AG04449 (cell line): ENCODE measurements around the gene BRF1.
"Not testable (repeated sequence)": the region's sequence is repeated elsewhere in the genome, so short reads cannot be mapped to it uniquely, and the experiment has no call there.

ENCODE experiments used
- CTCF ChIA-PET: fragments of 350-600 bp; formaldehyde crosslinking; extraction: SDS; loops from one replicate; lab custom pipeline; 2021; ENCODE audit warnings: antibody characterized with exemption; lab: Yijun Ruan, JAX
- POLR2A ChIA-PET: fragments of 400-600, 350-600 bp; formaldehyde crosslinking; extraction: SDS; loops from one replicate; lab custom pipeline; 2020; ENCODE audit warnings: antibody characterized with exemption, inconsistent platforms; lab: Yijun Ruan, JAX
- DNase-seq: peaks from one replicate; pipeline ENCODE4 v3.0.0-alpha.2; 2010; ENCODE audit warnings: low read depth, low spot score
- H3K4me3 ChIP-seq: 2 replicates; pipeline ENCODE4 v1.5.1; 2011; ENCODE audit warnings: low read depth, mild to moderate bottlenecking, control low read depth, low read length
- CTCF ChIP-seq: IDR thresholded peaks from one replicate; pipeline ENCODE4 v1.5.1; 2011; ENCODE audit warnings: mild to moderate bottlenecking, moderate library complexity, low read length, control low read depth, inconsistent platforms; ENCODE audit not compliant: insufficient read depth; ENCODE audit errors: missing control alignments

The BRF1 gene

GRCh38 chr14:105337433-105337832 lies 36.6 kb upstream of the BRF1 start:
- ChIA-PET POLR2A (no interaction called here), CTCF (interaction anchor here (0.8 kb wide), 1 partner anchor 15 kb away, joined by 5 read pairs; no protein-coding TSS in a partner anchor)
- DNase-seq: no peak
- TF ChIP-seq CTCF: no peak
- H3K4me3 ChIP-seq: no peak overlapping the region

- TF ChIP-seq CTCF: no peak
- CTCF ChIA-PET: interaction anchor here (0.8 kb wide), 1 partner anchor 15 kb away, joined by 5 read pairs; no protein-coding TSS in a partner anchor
- no peak for DNase-seq
- POLR2A ChIA-PET: no interaction called here
- H3K4me3 ChIP-seq: no peak overlapping the region
These were observed 35.9 kb upstream of the BRF1 start for GRCh38 chr14:105336477-105337287.

GRCh38 chr14:105335735-105336476 lies 35.1 kb upstream of the BRF1 start:
- H3K4me3 ChIP-seq: no peak overlapping the region
- DNase-seq: no peak
- POLR2A ChIA-PET: no interaction called here
- TF ChIP-seq CTCF: no peak
- CTCF ChIA-PET: no interaction called here

- CTCF ChIA-PET, H3K4me3 ChIP-seq, POLR2A ChIA-PET, DNase-seq: not testable (repeated sequence)
These were observed 34.4 kb upstream of the BRF1 start for GRCh38 chr14:105335231-105335542.

GRCh38 chr14:105334383-105335230 lies 33.8 kb upstream of the BRF1 start:
- DNase-seq: no peak
- ChIA-PET CTCF (interaction anchor here (0.7 to 1.1 kb wide), 3 partner anchors 17 to 42 kb away, joined by 3 to 5 read pairs (median 3); no protein-coding TSS in a partner anchor), POLR2A (no interaction called here)
- no peak overlapping the region for H3K4me3 ChIP-seq
- TF ChIP-seq CTCF: no peak

- DNase-seq: no peak
- no peak for TF ChIP-seq CTCF
- H3K4me3 ChIP-seq: no peak overlapping the region
- POLR2A ChIA-PET: no interaction called here
- CTCF ChIA-PET: interaction anchor here (0.7 to 1.1 kb wide), 3 partner anchors 18 to 41 kb away, joined by 3 to 5 read pairs (median 3); no protein-coding TSS in a partner anchor
These were observed 33.0 kb upstream of the BRF1 start for GRCh38 chr14:105333613-105334364.
